Measurements from ENCODE around the gene MBNL2.

GRCh38 chr13:97259410-97259797, 37.3 kb downstream of the MBNL2 start:
- TF ChIP-seq CTCF (IDR thresholded peaks at IDR 0.05; ENCODE audit: low read depth, low read length, poor library complexity, severe bottlenecking): no peak
- TF ChIP-seq EZH2phosphoT487 (IDR thresholded peaks at IDR 0.05; ENCODE audit: borderline replicate concordance, low read length): no peak

Data from DOHH2 (cell line).